Measurements from ENCODE around the gene SETD3. TPM values are rescaled to one million over a fixed set of nuclear protein-coding genes. Genes with fewer than 3 reads are reported as not detected.

SETD3 gene
- total RNA-seq, 2 donors from 2014 or later: 57.8 to 68.1 TPM

DNA sequence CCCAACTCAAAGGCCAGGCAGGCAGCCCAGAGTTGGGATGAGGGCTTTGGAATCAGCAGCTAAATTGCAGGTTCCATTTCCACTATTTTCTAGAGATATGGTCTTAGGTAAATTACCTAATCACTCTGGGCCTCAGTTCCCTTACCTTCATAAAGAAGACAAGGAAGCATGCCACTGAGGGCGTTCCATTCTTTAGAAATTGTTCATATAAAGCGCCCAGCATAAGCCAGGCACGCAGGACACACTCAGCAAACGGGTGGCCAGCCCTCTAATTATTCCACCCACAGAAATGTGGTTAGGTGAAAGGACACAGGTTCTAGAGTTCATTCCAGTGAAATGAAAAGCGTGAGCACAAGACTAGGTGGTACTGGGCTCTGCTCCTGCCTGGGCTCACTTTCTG is 120.8 kb downstream of the SETD3 start:
- DNase-seq: no peak
- H3K9me3 ChIP-seq (ENCODE audit: control insufficient read depth, low read length): no peaks in the 10 kb centered on the region
- no peaks in the 10 kb centered on the region for H3K27me3 Mint-ChIP-seq (ENCODE audit: insufficient read depth)
- WGBS, 2 experiments (ENCODE audit: insufficient coverage in 1 of 2, insufficient read length in 1 of 2): 93 to 100% methylated on average over 3 to 5 of the region's 5 CpGs
- no peak overlapping the region for H3K4me3 Mint-ChIP-seq
- H3K9me3 Mint-ChIP-seq: no peaks in the 10 kb centered on the region
- no peaks in the 10 kb centered on the region for H3K27me3 ChIP-seq (ENCODE audit: control insufficient read depth, insufficient read depth, low read length, poor library complexity, severe bottlenecking)
- TF ChIP-seq, protein P1, sequence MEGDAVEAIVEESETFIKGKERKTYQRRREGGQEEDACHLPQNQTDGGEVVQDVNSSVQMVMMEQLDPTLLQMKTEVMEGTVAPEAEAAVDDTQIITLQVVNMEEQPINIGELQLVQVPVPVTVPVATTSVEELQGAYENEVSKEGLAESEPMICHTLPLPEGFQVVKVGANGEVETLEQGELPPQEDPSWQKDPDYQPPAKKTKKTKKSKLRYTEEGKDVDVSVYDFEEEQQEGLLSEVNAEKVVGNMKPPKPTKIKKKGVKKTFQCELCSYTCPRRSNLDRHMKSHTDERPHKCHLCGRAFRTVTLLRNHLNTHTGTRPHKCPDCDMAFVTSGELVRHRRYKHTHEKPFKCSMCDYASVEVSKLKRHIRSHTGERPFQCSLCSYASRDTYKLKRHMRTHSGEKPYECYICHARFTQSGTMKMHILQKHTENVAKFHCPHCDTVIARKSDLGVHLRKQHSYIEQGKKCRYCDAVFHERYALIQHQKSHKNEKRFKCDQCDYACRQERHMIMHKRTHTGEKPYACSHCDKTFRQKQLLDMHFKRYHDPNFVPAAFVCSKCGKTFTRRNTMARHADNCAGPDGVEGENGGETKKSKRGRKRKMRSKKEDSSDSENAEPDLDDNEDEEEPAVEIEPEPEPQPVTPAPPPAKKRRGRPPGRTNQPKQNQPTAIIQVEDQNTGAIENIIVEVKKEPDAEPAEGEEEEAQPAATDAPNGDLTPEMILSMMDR (conservative IDR thresholded peaks at IDR 0.05): no peak
- H3K36me3 Mint-ChIP-seq (ENCODE audit: low read depth): no peaks in the 10 kb centered on the region
- H3K27ac Mint-ChIP-seq: no peak overlapping the region
- H3K27ac ChIP-seq (ENCODE audit: low read depth, low read length): no peak overlapping the region
- no peaks in the 10 kb centered on the region for H3K4me1 Mint-ChIP-seq
- H3K4me1 ChIP-seq (ENCODE audit: control insufficient read depth, insufficient read depth, low read length): no peaks in the 10 kb centered on the region
- H3K9ac ChIP-seq (ENCODE audit: extremely low read depth, low read length, poor library complexity, severe bottlenecking): no peak overlapping the region
- H3K36me3 ChIP-seq (ENCODE audit: control insufficient read depth, insufficient read depth, low read length): no peaks in the 10 kb centered on the region
- no peak overlapping the region for H3K4me3 ChIP-seq (ENCODE audit: low read length)

DNA sequence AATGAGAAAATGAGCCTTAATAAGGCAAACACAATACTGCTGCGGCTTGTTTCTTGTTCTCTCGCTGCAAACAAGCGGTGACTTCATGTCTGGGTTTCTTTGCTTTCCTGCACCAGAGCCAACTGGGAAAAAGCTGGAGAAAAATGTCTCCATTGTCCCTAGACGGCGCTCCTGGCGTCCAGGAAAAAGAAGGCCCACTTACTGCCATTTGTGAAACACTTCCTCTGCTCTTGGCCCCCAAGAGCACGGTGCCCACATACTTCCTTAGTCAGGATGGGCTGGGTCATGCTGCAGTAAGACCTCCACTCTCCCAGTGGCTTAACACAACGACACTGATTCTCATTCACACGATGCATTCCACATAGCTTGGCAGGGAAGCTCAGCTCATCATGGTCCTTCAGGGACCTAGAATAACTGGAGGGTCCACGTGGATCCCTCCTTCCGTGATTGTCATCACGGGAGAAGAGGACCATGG is 122.7 kb downstream of the SETD3 start:
- H3K4me1 Mint-ChIP-seq: no peaks in the 10 kb centered on the region
- no peaks in the 10 kb centered on the region for H3K27me3 Mint-ChIP-seq (ENCODE audit: insufficient read depth)
- H3K27me3 ChIP-seq (ENCODE audit: control insufficient read depth, insufficient read depth, low read length, poor library complexity, severe bottlenecking): no peaks in the 10 kb centered on the region
- no peak overlapping the region for H3K27ac ChIP-seq (ENCODE audit: low read depth, low read length)
- no peaks in the 10 kb centered on the region for H3K9me3 Mint-ChIP-seq
- H3K9me3 ChIP-seq (ENCODE audit: control insufficient read depth, low read length): no peaks in the 10 kb centered on the region
- no peaks in the 10 kb centered on the region for H3K4me1 ChIP-seq (ENCODE audit: control insufficient read depth, insufficient read depth, low read length)
- TF ChIP-seq, protein P1 (conservative IDR thresholded peaks at IDR 0.05): no peak
- DNase-seq: no peak
- no peaks in the 10 kb centered on the region for H3K36me3 Mint-ChIP-seq (ENCODE audit: low read depth)
- H3K4me3 Mint-ChIP-seq: no peak overlapping the region
- WGBS, 2 experiments (ENCODE audit: insufficient coverage in 1 of 2, insufficient read length in 1 of 2): 94 to 95% methylated on average over 12 of the region's 12 CpGs
- no peak overlapping the region for H3K9ac ChIP-seq (ENCODE audit: extremely low read depth, low read length, poor library complexity, severe bottlenecking)
- no peak overlapping the region for H3K4me3 ChIP-seq (ENCODE audit: low read length)
- H3K36me3 ChIP-seq (ENCODE audit: control insufficient read depth, insufficient read depth, low read length): no peaks in the 10 kb centered on the region
- no peak overlapping the region for H3K27ac Mint-ChIP-seq

DNA sequence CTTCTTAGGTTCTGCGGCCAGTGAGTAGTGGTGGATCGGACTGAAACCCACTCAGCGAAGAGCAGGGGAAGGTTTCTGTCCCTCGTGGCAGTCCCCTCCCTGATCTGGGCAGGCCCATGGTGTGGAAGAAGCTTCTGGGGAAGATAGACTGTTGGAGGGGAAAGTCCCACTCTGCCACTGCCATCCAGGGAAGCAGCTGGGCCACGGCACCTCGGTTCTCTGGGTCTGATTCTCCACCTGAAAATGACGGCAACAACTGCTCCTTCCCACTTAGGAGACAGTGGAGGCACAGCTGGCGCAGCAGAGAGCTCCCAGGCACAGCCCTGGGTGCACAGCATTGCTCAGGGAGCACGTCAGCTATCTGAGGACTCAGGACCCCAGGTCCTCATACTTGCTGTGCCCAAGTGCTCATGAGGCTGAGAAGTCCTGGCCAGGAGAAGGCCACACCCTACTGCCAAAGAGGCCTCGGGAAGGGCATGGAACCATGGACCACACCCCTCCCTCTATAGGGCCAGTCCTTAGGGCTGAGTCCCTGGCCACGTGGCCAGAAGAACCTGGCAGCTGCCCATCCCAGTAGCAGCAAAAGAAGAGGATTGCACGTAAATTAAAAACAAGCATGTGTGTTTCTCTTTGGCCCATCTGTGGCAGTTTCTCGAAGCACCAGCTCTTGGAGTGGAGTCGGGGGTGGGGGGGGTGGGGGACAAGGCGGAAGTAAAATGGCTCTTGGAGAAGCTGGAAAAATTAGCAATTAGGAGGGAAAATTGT is 123.3 kb downstream of the SETD3 start:
- H3K27ac ChIP-seq (ENCODE audit: low read depth, low read length): no peak overlapping the region
- no peaks in the 10 kb centered on the region for H3K27me3 ChIP-seq (ENCODE audit: control insufficient read depth, insufficient read depth, low read length, poor library complexity, severe bottlenecking)
- WGBS, 2 experiments (ENCODE audit: insufficient coverage in 1 of 2, insufficient read length in 1 of 2): 91 to 95% methylated on average over 10 to 15 of the region's 15 CpGs
- H3K9me3 Mint-ChIP-seq: no peaks in the 10 kb centered on the region
- H3K27ac Mint-ChIP-seq: no peak overlapping the region
- no peaks in the 10 kb centered on the region for H3K36me3 Mint-ChIP-seq (ENCODE audit: low read depth)
- no peaks in the 10 kb centered on the region for H3K36me3 ChIP-seq (ENCODE audit: control insufficient read depth, insufficient read depth, low read length)
- no peak overlapping the region for H3K4me3 ChIP-seq (ENCODE audit: low read length)
- TF ChIP-seq, protein P1 (conservative IDR thresholded peaks at IDR 0.05): no peak
- no peaks in the 10 kb centered on the region for H3K4me1 Mint-ChIP-seq
- no peaks in the 10 kb centered on the region for H3K9me3 ChIP-seq (ENCODE audit: control insufficient read depth, low read length)
- H3K27me3 Mint-ChIP-seq (ENCODE audit: insufficient read depth): no peaks in the 10 kb centered on the region
- H3K4me3 Mint-ChIP-seq: no peak overlapping the region
- no peak for DNase-seq
- no peaks in the 10 kb centered on the region for H3K4me1 ChIP-seq (ENCODE audit: control insufficient read depth, insufficient read depth, low read length)
- H3K9ac ChIP-seq (ENCODE audit: extremely low read depth, low read length, poor library complexity, severe bottlenecking): no peak overlapping the region
